ENCODE measurements around the gene HDAC7.
A peak's percentile ranks its signal among the peaks of the same experiment; 100 is the strongest.

Gene HDAC7

GRCh38 chr12:47828008-47828975, 8.6 kb upstream of the HDAC7 start:
- peak overlapping the region; percentile 54 for H3K27ac ChIP-seq
- TF ChIP-seq ZFX (IDR thresholded peaks at IDR 0.05; ENCODE audit: borderline replicate concordance): no peak
- TF ChIP-seq CTCF (IDR thresholded peaks at IDR 0.05): no peak

DNA sequence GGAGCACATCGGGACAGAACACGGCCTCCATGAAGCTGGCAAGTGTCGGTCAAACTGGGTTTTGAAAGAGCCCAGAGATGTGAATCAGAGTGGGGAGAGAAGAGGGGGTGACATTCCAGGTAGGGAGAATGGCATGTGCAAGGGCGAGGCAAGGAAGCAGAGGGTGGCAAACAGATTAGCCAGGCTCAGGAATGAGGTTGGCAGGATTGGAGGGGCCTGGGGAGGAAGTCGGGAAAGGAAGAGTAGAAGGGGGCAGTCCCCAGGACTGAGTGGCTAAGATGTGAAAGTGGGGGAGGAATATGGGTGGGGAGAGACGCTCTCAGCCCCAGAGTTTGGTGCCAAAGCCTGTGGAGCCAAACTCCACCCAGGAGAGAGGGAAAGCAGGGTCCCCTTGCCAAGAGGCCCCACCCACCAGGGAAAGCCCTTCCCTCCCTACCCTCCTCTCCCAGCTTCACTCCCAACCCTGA, 5.5 kb upstream of the HDAC7 start:
- TF ChIP-seq ZFX (IDR thresholded peaks at IDR 0.05; ENCODE audit: borderline replicate concordance) (no peak), CTCF (IDR thresholded peaks at IDR 0.05) (no peak)
- no peak overlapping the region for H3K27ac ChIP-seq

GRCh38 chr12:47824635-47825034, 4.9 kb upstream of the HDAC7 start:
- H3K27ac ChIP-seq: no peak overlapping the region
- TF ChIP-seq CTCF (IDR thresholded peaks at IDR 0.05): no peak
- no peak for TF ChIP-seq ZFX (IDR thresholded peaks at IDR 0.05; ENCODE audit: borderline replicate concordance)

DNA sequence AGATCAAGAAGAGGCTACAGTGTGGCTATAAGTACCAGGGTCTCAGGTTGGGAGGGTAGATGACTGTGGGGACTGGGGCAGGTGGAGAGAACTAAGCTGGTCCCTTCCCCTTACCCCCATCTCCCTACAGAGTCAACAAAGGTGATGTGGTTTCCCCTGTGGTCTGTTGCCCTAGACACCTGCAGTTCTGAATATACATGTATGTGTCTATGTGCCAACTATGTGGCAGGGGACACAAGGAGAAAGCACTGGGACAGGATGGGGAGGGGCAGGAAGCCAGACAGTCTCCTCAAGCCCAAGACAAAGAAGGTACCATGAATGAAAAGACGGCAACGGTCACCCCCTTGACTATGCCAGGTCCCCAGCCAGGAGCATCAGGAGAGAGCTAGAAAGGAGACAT, 4.5 kb upstream of the HDAC7 start:
- H3K27ac ChIP-seq: no peak overlapping the region
- TF ChIP-seq CTCF (IDR thresholded peaks at IDR 0.05) (no peak), ZFX (IDR thresholded peaks at IDR 0.05; ENCODE audit: borderline replicate concordance) (no peak)

- no peak overlapping the region for H3K27ac ChIP-seq
- TF ChIP-seq CTCF (IDR thresholded peaks at IDR 0.05) (no peak), ZFX (IDR thresholded peaks at IDR 0.05; ENCODE audit: borderline replicate concordance) (no peak)
These were observed 3.9 kb upstream of the HDAC7 start for GRCh38 chr12:47823422-47824086.

DNA sequence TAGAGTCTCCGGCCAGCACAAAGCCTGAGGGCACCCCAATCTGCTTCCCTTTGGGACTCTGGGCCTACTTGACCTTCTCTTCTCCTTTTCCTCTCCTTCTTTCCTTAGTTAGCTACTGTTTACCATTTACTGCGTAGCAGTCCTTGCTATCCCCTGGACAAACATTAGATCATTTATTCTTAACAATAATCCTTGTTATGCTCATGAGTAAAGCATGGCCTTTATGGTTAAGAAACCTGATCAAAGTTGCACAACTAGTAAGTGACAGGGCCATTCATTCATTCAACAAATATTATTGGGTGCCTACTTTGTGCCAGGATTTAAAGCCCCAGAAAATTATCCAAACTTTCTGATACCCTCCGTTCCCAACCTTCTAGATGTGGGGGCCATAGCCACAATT, 3.2 kb upstream of the HDAC7 start:
- H3K27ac ChIP-seq: no peak overlapping the region

More for the DNA sequence above, 3.2 kb upstream of the HDAC7 start:
- no peak for TF ChIP-seq CTCF (IDR thresholded peaks at IDR 0.05)
- no peak for TF ChIP-seq ZFX (IDR thresholded peaks at IDR 0.05; ENCODE audit: borderline replicate concordance)
